ENCODE measurements around the gene CLTB. TPM values are rescaled to one million over a fixed set of nuclear protein-coding genes. Genes with fewer than 3 reads are reported as not detected.

The CLTB gene
- total RNA-seq, 4 donors from 2014 or later = 347 to 732 (median 444) TPM

DNA sequence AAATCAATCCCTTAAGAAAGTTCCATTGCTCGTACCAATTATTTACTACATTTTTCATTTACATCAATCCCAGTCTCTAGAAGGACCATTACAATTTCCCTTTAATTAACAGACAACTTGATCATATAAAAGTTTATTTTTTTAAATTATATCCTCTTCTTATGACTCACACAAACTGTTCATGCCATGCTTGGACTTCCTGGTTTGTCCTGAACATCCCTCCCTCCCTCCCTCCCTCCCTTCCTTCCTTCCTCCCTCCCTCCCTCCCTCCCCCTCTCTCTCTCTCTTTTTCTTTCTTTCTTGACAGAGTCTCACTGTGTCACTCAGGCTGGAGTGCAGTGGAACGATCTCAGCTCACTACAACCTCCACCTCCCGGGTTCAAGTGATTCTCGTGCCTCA is 11.6 kb upstream of the CLTB start:
- intact Hi-C loops (cut with DNase I) = no loop called here
- Histone ChIP-seq H3K27ac (no peak overlapping the region), H3K36me3 (no peaks in the 10 kb centered on the region), H3K4me3 (no peak overlapping the region), H3K9me3 (no peaks in the 10 kb centered on the region), H3K4me1 (no peaks in the 10 kb centered on the region), H3K27me3 (peaks cover 0 to 3% (median 0%) of the 10 kb centered on the region in 4 donors)
- WGBS, 2 donors = 62 to 63% methylated on average over 3 to 4 of the region's 4 CpGs
- TF ChIP-seq, protein P1, sequence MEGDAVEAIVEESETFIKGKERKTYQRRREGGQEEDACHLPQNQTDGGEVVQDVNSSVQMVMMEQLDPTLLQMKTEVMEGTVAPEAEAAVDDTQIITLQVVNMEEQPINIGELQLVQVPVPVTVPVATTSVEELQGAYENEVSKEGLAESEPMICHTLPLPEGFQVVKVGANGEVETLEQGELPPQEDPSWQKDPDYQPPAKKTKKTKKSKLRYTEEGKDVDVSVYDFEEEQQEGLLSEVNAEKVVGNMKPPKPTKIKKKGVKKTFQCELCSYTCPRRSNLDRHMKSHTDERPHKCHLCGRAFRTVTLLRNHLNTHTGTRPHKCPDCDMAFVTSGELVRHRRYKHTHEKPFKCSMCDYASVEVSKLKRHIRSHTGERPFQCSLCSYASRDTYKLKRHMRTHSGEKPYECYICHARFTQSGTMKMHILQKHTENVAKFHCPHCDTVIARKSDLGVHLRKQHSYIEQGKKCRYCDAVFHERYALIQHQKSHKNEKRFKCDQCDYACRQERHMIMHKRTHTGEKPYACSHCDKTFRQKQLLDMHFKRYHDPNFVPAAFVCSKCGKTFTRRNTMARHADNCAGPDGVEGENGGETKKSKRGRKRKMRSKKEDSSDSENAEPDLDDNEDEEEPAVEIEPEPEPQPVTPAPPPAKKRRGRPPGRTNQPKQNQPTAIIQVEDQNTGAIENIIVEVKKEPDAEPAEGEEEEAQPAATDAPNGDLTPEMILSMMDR (IDR thresholded peaks at IDR 0.05) = no peak
- DNase-seq = no peak

DNA sequence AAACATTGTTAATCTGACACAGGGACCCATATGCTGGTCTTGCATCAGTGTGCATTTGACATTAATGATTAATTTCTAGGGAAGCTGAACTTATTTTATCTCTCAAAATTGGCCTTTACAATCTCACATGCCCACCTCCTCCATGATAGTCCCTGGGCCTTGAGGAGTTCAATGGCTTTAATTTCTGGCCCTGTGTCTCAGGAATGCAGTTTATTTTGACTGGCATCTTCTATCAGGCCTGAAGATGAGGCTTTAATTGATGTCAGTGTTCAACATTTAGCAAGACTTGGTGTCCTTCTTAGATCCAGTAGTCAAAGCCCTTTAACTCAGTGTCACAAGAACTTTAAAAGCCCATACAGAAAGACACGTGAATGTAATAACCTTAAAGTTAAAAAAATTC is 10.5 kb upstream of the CLTB start:
- no peak for DNase-seq
- H3K27ac ChIP-seq = no peak overlapping the region
- intact Hi-C loops (cut with DNase I) = no loop called here
- peaks cover 0 to under 1% (median 0%) of the 10 kb centered on the region in 4 donors for H3K27me3 ChIP-seq
- H3K36me3 ChIP-seq = no peaks in the 10 kb centered on the region
- no peaks in the 10 kb centered on the region for H3K4me1 ChIP-seq
- WGBS, 2 donors = 67 to 92% methylated on average over 1 of the region's 1 CpG
- TF ChIP-seq, protein P1 (IDR thresholded peaks at IDR 0.05) = no peak
- TF ChIP-seq POLR2A (IDR thresholded peaks at IDR 0.05) = no peak
- no peaks in the 10 kb centered on the region for H3K9me3 ChIP-seq
- H3K4me3 ChIP-seq = no peak overlapping the region

DNA sequence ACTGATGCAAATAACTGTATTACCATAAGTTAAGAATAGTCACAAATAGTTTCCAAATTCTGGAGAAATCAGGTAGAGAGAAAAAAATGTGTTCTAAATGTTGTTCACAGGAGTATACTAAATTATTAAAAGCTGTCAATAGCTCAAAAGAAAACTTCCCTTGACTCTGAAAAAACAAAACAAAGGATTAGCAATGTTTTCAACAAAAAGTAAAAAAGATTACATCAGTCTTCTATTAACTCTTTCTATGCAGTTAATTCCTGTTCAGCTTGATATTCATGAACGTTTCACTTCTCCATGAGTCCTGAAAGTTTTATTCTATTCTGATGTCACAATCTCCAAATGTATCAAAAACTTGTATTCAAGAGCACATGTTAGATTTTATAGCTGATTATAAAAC is 9.5 kb upstream of the CLTB start:
- peaks cover 0 to 7% (median 0%) of the 10 kb centered on the region in 4 donors for H3K27me3 ChIP-seq
- no peak for DNase-seq
- intact Hi-C loops (cut with DNase I) = no loop called here
- no peaks in the 10 kb centered on the region for H3K9me3 ChIP-seq
- no peaks in the 10 kb centered on the region for H3K4me1 ChIP-seq
- 69 to 88% methylated on average over 1 of the region's 1 CpG for WGBS, 2 donors
- no peak overlapping the region for H3K27ac ChIP-seq
- H3K36me3 ChIP-seq = no peaks in the 10 kb centered on the region
- no peak overlapping the region for H3K4me3 ChIP-seq
- TF ChIP-seq, protein P1 (IDR thresholded peaks at IDR 0.05) = no peak
- TF ChIP-seq POLR2A (IDR thresholded peaks at IDR 0.05) = no peak

DNA sequence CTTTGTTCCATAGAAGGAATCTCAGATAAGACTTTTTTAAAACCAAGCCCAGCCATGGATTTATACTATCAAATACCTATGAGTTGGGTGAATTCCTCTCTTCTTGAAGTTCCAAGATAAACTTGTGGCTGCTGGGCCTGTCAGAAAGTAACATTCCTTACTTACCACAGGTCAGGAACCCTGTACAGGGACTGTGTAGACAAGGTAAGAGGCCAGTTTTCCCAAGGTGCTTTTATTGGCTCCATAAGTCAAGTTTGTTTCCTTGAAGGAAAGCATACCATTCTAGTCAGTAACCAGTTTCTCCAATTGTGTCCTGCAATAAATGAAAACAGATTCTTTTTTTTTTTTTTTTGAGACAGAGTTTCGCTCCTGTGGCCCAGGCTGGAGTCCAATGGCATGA is 8.8 kb upstream of the CLTB start:
- Histone ChIP-seq H3K27ac (no peak overlapping the region), H3K4me1 (no peaks in the 10 kb centered on the region), H3K36me3 (no peaks in the 10 kb centered on the region), H3K27me3 (peaks cover 0 to 7% (median 0%) of the 10 kb centered on the region in 4 donors), H3K9me3 (no peaks in the 10 kb centered on the region), H3K4me3 (no peak overlapping the region)
- no peak for DNase-seq
- intact Hi-C loops (cut with DNase I) = no loop called here
- TF ChIP-seq, protein P1 (IDR thresholded peaks at IDR 0.05) = no peak
- TF ChIP-seq POLR2A (IDR thresholded peaks at IDR 0.05) = no peak
- WGBS, 2 donors = 100% methylated on average over 1 of the region's 1 CpG; no CpG with 5 or more reads in 1 of the 2 donors

DNA sequence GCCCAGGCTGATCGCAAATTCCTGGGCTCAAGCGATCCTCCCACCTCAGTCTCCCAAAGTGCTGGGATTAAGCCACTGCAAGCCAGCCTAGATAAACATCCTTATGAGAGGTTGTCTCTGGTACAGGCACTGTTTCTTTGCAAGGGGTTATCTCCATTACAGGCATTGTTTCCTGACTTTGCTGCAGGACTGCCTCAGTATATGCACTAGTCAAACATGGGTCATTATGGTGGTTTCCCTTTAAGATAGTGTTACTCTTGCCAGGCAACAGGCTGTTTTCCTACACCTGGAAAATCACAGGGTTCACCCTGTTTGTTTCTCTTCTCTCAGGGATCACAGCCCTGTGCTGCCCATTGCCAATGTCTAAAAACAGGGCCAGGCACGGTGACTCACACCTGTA is 7.8 kb upstream of the CLTB start:
- TF ChIP-seq, protein P1 (IDR thresholded peaks at IDR 0.05) = no peak
- no peak for TF ChIP-seq POLR2A (IDR thresholded peaks at IDR 0.05)
- H3K9me3 ChIP-seq = no peaks in the 10 kb centered on the region
- H3K27me3 ChIP-seq = peaks cover 0 to 7% (median 0%) of the 10 kb centered on the region in 4 donors
- WGBS, 2 donors = 68 to 70% methylated on average over 2 to 3 of the region's 3 CpGs
- no peak overlapping the region for H3K27ac ChIP-seq
- no peaks in the 10 kb centered on the region for H3K4me1 ChIP-seq
- no peaks in the 10 kb centered on the region for H3K36me3 ChIP-seq
- intact Hi-C loops (cut with DNase I) = no loop called here
- no peak overlapping the region for H3K4me3 ChIP-seq
- DNase-seq = no peak

All from esophagus squamous epithelium (tissue), 5 donors.